ENCODE measurements around the gene GATB. TPM values are rescaled to one million over a fixed set of nuclear protein-coding genes. Genes with fewer than 3 reads are reported as not detected.

The GATB gene
- total RNA-seq, 1 donor from 2014 or later, result 17.9 TPM

DNA sequence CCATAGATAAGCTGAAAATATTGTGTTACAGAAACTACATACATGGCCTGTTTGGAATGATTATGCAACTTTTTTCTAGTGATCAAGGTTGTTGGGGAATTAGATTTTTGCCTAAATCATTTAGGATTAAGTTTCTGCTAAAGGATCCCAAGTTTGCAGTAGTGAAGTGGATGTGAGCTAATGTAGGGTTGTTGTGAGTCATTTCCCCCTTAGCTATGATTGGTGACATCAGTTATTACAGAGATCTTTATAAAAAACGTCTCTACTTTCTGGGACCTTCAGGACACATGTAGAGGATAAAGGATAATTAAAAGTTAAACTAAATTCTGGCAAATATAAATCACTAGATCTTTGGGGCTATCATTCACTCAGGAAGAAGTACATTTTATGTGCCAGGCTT lies 133.3 kb downstream of the GATB start:
- TF ChIP-seq EZH2phosphoT487 (IDR thresholded peaks at IDR 0.05) (no peak), EZH2 (IDR thresholded peaks at IDR 0.05) (no peak), CTCF (IDR thresholded peaks at IDR 0.05) (no peak)
- Histone ChIP-seq H3K27ac (no peak overlapping the region), H3F3A (ENCODE audit: low read depth) (no peaks in the 10 kb centered on the region), H3K79me2 (ENCODE audit: low read depth) (no peaks in the 10 kb centered on the region), H3K4me1 (peaks cover 19% of the 10 kb centered on the region), H3K9me3 (ENCODE audit: low read depth) (no peaks in the 10 kb centered on the region), H3K36me3 (no peaks in the 10 kb centered on the region), H3K4me3 (no peak overlapping the region), H3K4me2 (no peak overlapping the region), H3K27me3 (no peaks in the 10 kb centered on the region), H3K9ac (no peak overlapping the region), H4K20me1 (ENCODE audit: low read depth) (no peaks in the 10 kb centered on the region), H2AFZ (replicated peaks) (no peak overlapping the region)
- H3K27me3 Mint-ChIP-seq (ENCODE audit: insufficient read depth, low read depth), result no peaks in the 10 kb centered on the region
- H3K36me3 Mint-ChIP-seq, result no peaks in the 10 kb centered on the region
- no peaks in the 10 kb centered on the region for H3K9me3 Mint-ChIP-seq
- peaks cover 6% of the 10 kb centered on the region for H3K4me1 Mint-ChIP-seq
- no peak overlapping the region for H3K4me3 Mint-ChIP-seq
- DNase-seq (ENCODE audit: low spot score), result no peak
- H3K27ac Mint-ChIP-seq, result no peak overlapping the region

GRCh38 chr4:151626751-151627150 lies 134.1 kb downstream of the GATB start:
- peak overlapping the region; percentile 4 for H3K27ac ChIP-seq
- no peaks in the 10 kb centered on the region for H3K36me3 Mint-ChIP-seq

GRCh38 chr4:151626228-151626627 lies 134.6 kb downstream of the GATB start:
- TF ChIP-seq EZH2phosphoT487 (IDR thresholded peaks at IDR 0.05) (no peak), EZH2 (IDR thresholded peaks at IDR 0.05) (no peak), CTCF (IDR thresholded peaks at IDR 0.05) (no peak)
- Mint-ChIP-seq H3K27me3 (ENCODE audit: insufficient read depth, low read depth) (no peaks in the 10 kb centered on the region), H3K36me3 (no peaks in the 10 kb centered on the region), H3K4me3 (no peak overlapping the region), H3K27ac (no peak overlapping the region), H3K9me3 (no peaks in the 10 kb centered on the region), H3K4me1 (peaks cover 6% of the 10 kb centered on the region)
- Histone ChIP-seq H3K79me2 (ENCODE audit: low read depth) (no peaks in the 10 kb centered on the region), H3K9ac (no peak overlapping the region), H3K4me2 (peak overlapping the region; percentile 11), H4K20me1 (ENCODE audit: low read depth) (no peaks in the 10 kb centered on the region), H3K4me1 (peaks cover 24% of the 10 kb centered on the region), H3K9me3 (ENCODE audit: low read depth) (no peaks in the 10 kb centered on the region), H3K27me3 (no peaks in the 10 kb centered on the region), H3F3A (ENCODE audit: low read depth) (no peaks in the 10 kb centered on the region), H3K27ac (no peak overlapping the region), H3K36me3 (no peaks in the 10 kb centered on the region), H2AFZ (replicated peaks) (no peak overlapping the region), H3K4me3 (no peak overlapping the region)
- no peak for DNase-seq (ENCODE audit: low spot score)

More at GRCh38 chr4:151626751-151627150, 134.1 kb downstream of the GATB start:
- Histone ChIP-seq H3F3A (ENCODE audit: low read depth) (no peaks in the 10 kb centered on the region), H2AFZ (replicated peaks) (no peak overlapping the region), H3K4me1 (peaks cover 21% of the 10 kb centered on the region), H3K9ac (no peak overlapping the region), H3K4me3 (no peak overlapping the region), H3K27me3 (no peaks in the 10 kb centered on the region), H3K4me2 (peak overlapping the region; percentile 11), H3K9me3 (ENCODE audit: low read depth) (no peaks in the 10 kb centered on the region), H3K79me2 (ENCODE audit: low read depth) (no peaks in the 10 kb centered on the region), H3K36me3 (no peaks in the 10 kb centered on the region), H4K20me1 (ENCODE audit: low read depth) (no peaks in the 10 kb centered on the region)
- Mint-ChIP-seq H3K4me3 (no peak overlapping the region), H3K9me3 (no peaks in the 10 kb centered on the region), H3K27me3 (ENCODE audit: insufficient read depth, low read depth) (no peaks in the 10 kb centered on the region), H3K4me1 (peaks cover 6% of the 10 kb centered on the region), H3K27ac (no peak overlapping the region)
- peak; percentile 49 for DNase-seq (ENCODE audit: low spot score)
- no peak for TF ChIP-seq EZH2phosphoT487 (IDR thresholded peaks at IDR 0.05)
- TF ChIP-seq CTCF (IDR thresholded peaks at IDR 0.05), result no peak
- TF ChIP-seq EZH2 (IDR thresholded peaks at IDR 0.05), result no peak
